ENCODE results near the gene SRPX.

The SRPX gene

DNA sequence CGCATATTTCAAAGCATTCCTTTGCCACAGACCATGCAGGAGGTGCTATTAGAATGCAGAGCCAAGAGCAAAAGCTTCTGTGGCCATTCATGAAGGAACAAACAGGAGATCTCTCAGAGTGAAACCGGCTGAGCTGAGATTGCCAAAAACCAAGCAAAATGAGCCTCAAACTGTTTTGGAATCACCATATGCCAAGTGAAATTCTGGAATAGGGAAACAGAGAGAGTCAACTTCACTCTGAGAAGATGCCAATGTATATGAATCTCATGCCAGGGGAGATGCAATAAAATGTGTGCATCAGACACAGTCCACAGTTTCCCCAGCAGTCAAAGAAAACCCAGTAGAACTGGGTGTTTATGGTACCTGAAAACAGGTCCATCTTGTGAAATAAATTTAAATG, 42.3 kb downstream of the SRPX start:
- no peak overlapping the region for H3K4me3 ChIP-seq (ENCODE audit: low read depth, low read length)
- TF ChIP-seq CTCF (IDR thresholded peaks at IDR 0.05; ENCODE audit: low read depth, low read length), result no peak

DNA sequence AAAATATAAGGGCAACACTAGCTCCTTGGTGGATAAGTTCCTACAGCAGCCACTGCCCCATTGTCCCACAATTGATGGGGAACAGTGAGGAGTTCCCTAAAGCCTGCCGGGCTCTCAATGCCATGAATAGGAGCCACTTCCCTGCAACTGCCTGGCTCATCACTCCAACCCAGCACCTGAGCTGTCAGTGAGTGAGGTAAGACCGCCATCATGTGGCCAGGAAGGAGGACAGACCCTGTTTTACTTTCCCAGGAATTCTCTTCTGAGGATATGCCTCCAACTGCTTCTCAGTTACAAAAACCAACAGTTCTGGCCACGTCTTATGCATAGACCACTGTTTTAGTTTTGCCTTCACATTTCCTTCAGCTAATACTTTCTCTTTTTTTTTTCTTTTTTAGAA, 45.5 kb downstream of the SRPX start:
- peak; percentile 28; the same call in 1 of the 2 replicates for TF ChIP-seq CTCF (IDR thresholded peaks at IDR 0.05; ENCODE audit: low read depth, low read length)
- H3K4me3 ChIP-seq (ENCODE audit: low read depth, low read length), result no peak overlapping the region

GRCh38 chrX:38172596-38172995, 48.1 kb downstream of the SRPX start:
- no peak overlapping the region for H3K4me3 ChIP-seq (ENCODE audit: low read depth, low read length)
- no peak for TF ChIP-seq CTCF (IDR thresholded peaks at IDR 0.05; ENCODE audit: low read depth, low read length)

DNA sequence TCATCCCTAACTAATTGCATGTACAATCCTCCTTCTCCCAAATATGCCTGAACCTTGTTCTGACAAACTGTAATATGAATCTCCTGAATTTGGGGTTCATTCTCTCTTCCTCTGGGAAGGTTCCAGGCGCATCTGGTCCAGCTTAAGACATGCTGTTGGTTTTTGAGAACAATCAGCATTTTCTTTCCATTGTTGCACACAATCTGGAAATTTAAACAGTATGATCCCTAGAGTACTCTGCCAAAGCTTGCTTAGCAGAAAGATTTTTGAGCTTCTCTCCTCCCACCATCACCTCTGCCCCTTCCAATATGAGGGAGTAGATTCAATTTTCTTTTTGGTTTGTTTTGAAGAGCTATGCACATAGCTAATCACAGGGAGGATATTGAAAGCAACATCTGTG, 50.1 kb downstream of the SRPX start:
- no peak for TF ChIP-seq CTCF (IDR thresholded peaks at IDR 0.05; ENCODE audit: low read depth, low read length)
- H3K4me3 ChIP-seq (ENCODE audit: low read depth, low read length), result no peak overlapping the region

- TF ChIP-seq CTCF (IDR thresholded peaks at IDR 0.05; ENCODE audit: low read depth, low read length), result peak; percentile 15; the same call in 1 of the 2 replicates
- no peak overlapping the region for H3K4me3 ChIP-seq (ENCODE audit: low read depth, low read length)
These were observed 54.1 kb downstream of the SRPX start for GRCh38 chrX:38166478-38167083.

GRCh38 chrX:38165023-38165422, 55.6 kb downstream of the SRPX start:
- TF ChIP-seq CTCF (IDR thresholded peaks at IDR 0.05; ENCODE audit: low read depth, low read length), result no peak
- H3K4me3 ChIP-seq (ENCODE audit: low read depth, low read length), result no peak overlapping the region

DNA sequence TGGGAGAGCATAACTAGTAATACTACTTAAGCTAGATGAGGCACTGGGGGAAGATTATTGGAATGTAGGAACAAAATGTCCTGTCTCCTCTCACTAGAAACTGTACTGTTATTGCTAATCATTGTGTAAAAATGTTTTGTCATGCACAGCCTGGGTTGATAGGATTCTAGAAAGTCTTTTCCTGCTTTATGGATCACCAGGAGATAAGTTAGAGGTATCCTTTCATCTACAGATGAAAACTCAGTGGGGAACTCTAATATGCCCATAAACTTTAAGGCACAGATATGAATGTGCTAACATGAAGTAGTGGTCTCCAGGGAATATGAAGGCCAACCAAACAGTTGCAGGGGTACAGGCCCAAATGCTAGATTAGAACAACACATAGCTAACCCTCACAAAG, 57.5 kb downstream of the SRPX start:
- no peak overlapping the region for H3K4me3 ChIP-seq (ENCODE audit: low read depth, low read length)
- no peak for TF ChIP-seq CTCF (IDR thresholded peaks at IDR 0.05; ENCODE audit: low read depth, low read length)
